ENCODE data around the gene SNRK. TPM values are rescaled to one million over a fixed set of nuclear protein-coding genes. Genes with fewer than 3 reads are reported as not detected.

The SNRK gene
- total RNA-seq, 2 donors from 2014 or later: 19.4 TPM

DNA sequence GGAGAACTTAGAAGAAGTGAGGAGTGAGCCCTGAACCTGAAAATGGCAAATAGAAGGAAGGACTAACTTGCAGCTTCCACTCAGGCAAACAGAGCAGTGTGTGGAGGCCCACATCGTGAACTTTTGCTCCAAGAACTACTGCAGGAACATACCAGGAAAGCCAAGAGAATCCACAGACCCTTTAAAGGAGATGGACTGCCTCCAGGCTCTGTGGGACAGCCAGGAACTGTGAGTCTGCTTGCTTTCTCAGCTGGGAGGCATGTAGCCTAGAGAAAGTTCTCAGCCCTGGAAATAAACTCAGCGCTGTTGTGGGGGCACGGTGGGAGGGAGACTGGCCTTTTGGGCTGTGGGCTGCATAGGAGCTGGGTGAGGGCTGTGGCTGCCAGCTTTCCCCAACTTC, 93.0 kb downstream of the SNRK start:
- no peak overlapping the region for H3K9ac ChIP-seq (ENCODE audit: extremely low read depth, low read length, poor library complexity, severe bottlenecking)
- Mint-ChIP-seq H3K36me3 (ENCODE audit: low read depth) (peaks cover 6% of the 10 kb centered on the region), H3K27me3 (ENCODE audit: insufficient read depth) (no peaks in the 10 kb centered on the region), H3K9me3 (peaks cover 22% of the 10 kb centered on the region), H3K4me1 (peaks cover 25% of the 10 kb centered on the region), H3K4me3 (no peak overlapping the region), H3K27ac (no peak overlapping the region)
- H3K4me3 ChIP-seq (ENCODE audit: low read length): peak overlapping the region; percentile 53
- no peaks in the 10 kb centered on the region for H3K27me3 ChIP-seq (ENCODE audit: control insufficient read depth, insufficient read depth, low read length, poor library complexity, severe bottlenecking)
- peaks cover 7% of the 10 kb centered on the region for H3K9me3 ChIP-seq (ENCODE audit: control insufficient read depth, low read length)
- no peaks in the 10 kb centered on the region for H3K36me3 ChIP-seq (ENCODE audit: control insufficient read depth, insufficient read depth, low read length)
- no peak overlapping the region for H3K27ac ChIP-seq (ENCODE audit: low read depth, low read length)
- peaks cover 19% of the 10 kb centered on the region for H3K4me1 ChIP-seq (ENCODE audit: control insufficient read depth, insufficient read depth, low read length)
- WGBS, 2 experiments (ENCODE audit: insufficient coverage in 1 of 2, insufficient read length in 1 of 2): 79 to 86% methylated on average over 1 to 3 of the region's 3 CpGs
- no peak for DNase-seq
- TF ChIP-seq, protein P1, sequence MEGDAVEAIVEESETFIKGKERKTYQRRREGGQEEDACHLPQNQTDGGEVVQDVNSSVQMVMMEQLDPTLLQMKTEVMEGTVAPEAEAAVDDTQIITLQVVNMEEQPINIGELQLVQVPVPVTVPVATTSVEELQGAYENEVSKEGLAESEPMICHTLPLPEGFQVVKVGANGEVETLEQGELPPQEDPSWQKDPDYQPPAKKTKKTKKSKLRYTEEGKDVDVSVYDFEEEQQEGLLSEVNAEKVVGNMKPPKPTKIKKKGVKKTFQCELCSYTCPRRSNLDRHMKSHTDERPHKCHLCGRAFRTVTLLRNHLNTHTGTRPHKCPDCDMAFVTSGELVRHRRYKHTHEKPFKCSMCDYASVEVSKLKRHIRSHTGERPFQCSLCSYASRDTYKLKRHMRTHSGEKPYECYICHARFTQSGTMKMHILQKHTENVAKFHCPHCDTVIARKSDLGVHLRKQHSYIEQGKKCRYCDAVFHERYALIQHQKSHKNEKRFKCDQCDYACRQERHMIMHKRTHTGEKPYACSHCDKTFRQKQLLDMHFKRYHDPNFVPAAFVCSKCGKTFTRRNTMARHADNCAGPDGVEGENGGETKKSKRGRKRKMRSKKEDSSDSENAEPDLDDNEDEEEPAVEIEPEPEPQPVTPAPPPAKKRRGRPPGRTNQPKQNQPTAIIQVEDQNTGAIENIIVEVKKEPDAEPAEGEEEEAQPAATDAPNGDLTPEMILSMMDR (conservative IDR thresholded peaks at IDR 0.05): no peak

DNA sequence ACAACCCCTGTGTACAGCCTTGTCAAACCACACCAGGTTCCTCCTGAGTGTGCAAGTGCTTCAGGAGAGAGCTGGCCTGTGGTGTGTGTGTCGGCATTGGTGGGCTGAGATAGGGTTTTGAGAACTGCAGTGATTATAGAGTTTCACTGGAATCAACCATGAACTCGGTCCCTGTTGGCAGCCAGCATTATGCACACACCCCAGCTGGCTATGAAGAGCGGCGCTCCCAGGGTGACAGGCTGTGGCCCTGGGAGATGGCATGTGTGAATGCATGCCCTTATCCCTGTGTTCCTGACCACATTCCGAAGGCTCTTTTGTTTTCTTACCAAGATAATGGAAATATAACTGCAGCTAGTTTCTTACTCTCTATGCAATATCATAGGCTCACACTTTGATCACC, 101.8 kb downstream of the SNRK start:
- no peaks in the 10 kb centered on the region for H3K27me3 Mint-ChIP-seq (ENCODE audit: insufficient read depth)
- Histone ChIP-seq H3K27ac (ENCODE audit: low read depth, low read length) (no peak overlapping the region), H3K4me1 (ENCODE audit: control insufficient read depth, insufficient read depth, low read length) (no peaks in the 10 kb centered on the region), H3K27me3 (ENCODE audit: control insufficient read depth, insufficient read depth, low read length, poor library complexity, severe bottlenecking) (no peaks in the 10 kb centered on the region), H3K36me3 (ENCODE audit: control insufficient read depth, insufficient read depth, low read length) (peaks cover 8% of the 10 kb centered on the region), H3K9ac (ENCODE audit: extremely low read depth, low read length, poor library complexity, severe bottlenecking) (no peak overlapping the region), H3K4me3 (ENCODE audit: low read length) (no peak overlapping the region), H3K9me3 (ENCODE audit: control insufficient read depth, low read length) (peaks cover 10% of the 10 kb centered on the region)
- TF ChIP-seq, protein P1 (conservative IDR thresholded peaks at IDR 0.05): no peak
- H3K9me3 Mint-ChIP-seq: peaks cover 19% of the 10 kb centered on the region
- H3K4me1 Mint-ChIP-seq: peaks cover 12% of the 10 kb centered on the region
- H3K4me3 Mint-ChIP-seq: no peak overlapping the region
- peaks cover 24% of the 10 kb centered on the region for H3K36me3 Mint-ChIP-seq (ENCODE audit: low read depth)
- 81 to 90% methylated on average over 5 of the region's 5 CpGs for WGBS, 2 experiments (ENCODE audit: insufficient coverage in 1 of 2, insufficient read length in 1 of 2)
- H3K27ac Mint-ChIP-seq: no peak overlapping the region
- DNase-seq: no peak

DNA sequence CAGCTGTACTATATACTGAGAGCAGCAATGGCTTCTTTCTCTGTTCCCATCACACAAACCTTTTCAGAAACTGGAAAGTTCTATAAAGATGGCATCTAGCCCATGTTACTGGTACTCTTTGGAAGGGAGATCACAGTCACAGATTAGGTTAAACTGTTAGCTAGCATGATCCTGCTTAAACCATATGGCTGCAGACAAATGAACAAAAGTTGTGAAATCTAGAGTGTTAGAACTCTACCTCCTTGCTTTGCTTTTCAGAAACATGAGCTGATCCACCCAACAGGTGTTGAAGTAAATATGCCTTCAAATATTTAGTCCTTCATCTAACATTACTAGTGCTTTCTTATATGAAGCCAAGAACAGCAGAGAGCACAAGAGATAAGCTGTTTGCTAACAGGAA, 102.6 kb downstream of the SNRK start:
- no peak overlapping the region for H3K27ac Mint-ChIP-seq
- no peaks in the 10 kb centered on the region for H3K27me3 Mint-ChIP-seq (ENCODE audit: insufficient read depth)
- peaks cover 12% of the 10 kb centered on the region for H3K4me1 Mint-ChIP-seq

More for the DNA sequence above, 102.6 kb downstream of the SNRK start:
- Histone ChIP-seq H3K4me1 (ENCODE audit: control insufficient read depth, insufficient read depth, low read length) (no peaks in the 10 kb centered on the region), H3K36me3 (ENCODE audit: control insufficient read depth, insufficient read depth, low read length) (peaks cover 8% of the 10 kb centered on the region), H3K27me3 (ENCODE audit: control insufficient read depth, insufficient read depth, low read length, poor library complexity, severe bottlenecking) (no peaks in the 10 kb centered on the region), H3K9me3 (ENCODE audit: control insufficient read depth, low read length) (peaks cover 10% of the 10 kb centered on the region), H3K27ac (ENCODE audit: low read depth, low read length) (no peak overlapping the region), H3K4me3 (ENCODE audit: low read length) (no peak overlapping the region), H3K9ac (ENCODE audit: extremely low read depth, low read length, poor library complexity, severe bottlenecking) (no peak overlapping the region)
- no peak for DNase-seq
- Mint-ChIP-seq H3K4me3 (no peak overlapping the region), H3K9me3 (peaks cover 15% of the 10 kb centered on the region), H3K36me3 (ENCODE audit: low read depth) (peaks cover 21% of the 10 kb centered on the region)
- TF ChIP-seq, protein P1 (conservative IDR thresholded peaks at IDR 0.05): no peak
